HepG2 (cell line): ENCODE results near the gene ADH1C. TPM values are rescaled to one million over a fixed set of nuclear protein-coding genes. Genes with fewer than 3 reads are reported as not detected.

Experiments
- ATAC-seq: fragments of 200-7000 bp; cut with Tn5 transposase; 3 replicates; pipeline ENCODE4 v1.9.1; 2020; ENCODE audit warnings: mild to moderate bottlenecking, moderate library complexity
- BruUV-seq: library from RNA; stranded (reverse); fragments of 400-500 nt; replicated peaks from 2 replicates; lab custom pipeline; 2021; lab: Mats Ljungman, UMichigan
- CTCF ChIA-PET: fragments of 300-600 bp; formaldehyde crosslinking; extraction: SDS; loops from one replicate; lab custom pipeline; 2021; ENCODE audit warnings: low total read pairs, inconsistent platforms, low intra/inter-chr PET ratio; lab: Yijun Ruan, JAX
- POLR2A ChIA-PET: fragments of 350-600 bp; sonication (Branson Sonifier 250); formaldehyde crosslinking; loops from one replicate; lab custom pipeline; 2020; ENCODE audit warnings: antibody characterized with exemption, inconsistent platforms; lab: Yijun Ruan, JAX
- DNase-seq: peaks from one replicate; pipeline ENCODE4 v3.0.0-alpha.2; 2015; ENCODE audit warnings: low spot score
- FAIRE-seq: peaks from 3 replicates; lab custom pipeline; 2011; peaks lifted over from hg19 to GRCh38; lab: Jason Lieb, UNC
- H2AFZ ChIP-seq: one replicate; pipeline ENCODE4 v1.6.1; 2011; ENCODE audit warnings: low read length, inconsistent platforms
- H3K27ac ChIP-seq: fragments of 300-600 bp; 3 replicates; pipeline ENCODE4 v1.8.0; 2011; ENCODE audit warnings: mixed run types, mild to moderate bottlenecking, mixed read lengths, low read length, inconsistent platforms; ENCODE audit not compliant: insufficient read depth; ENCODE audit errors: extremely low read length
- H3K27me3 ChIP-seq, 2 experiments: fragments of 200-600 bp in 1 of 2; 2 replicates in 1 of 2; 3 replicates in 1 of 2; pipeline versions ENCODE4 v1.6.0 to v1.8.0; 2011; ENCODE audit warnings: low read length in 2 of 2, mild to moderate bottlenecking in 2 of 2, moderate library complexity in 2 of 2, inconsistent platforms in 1 of 2; ENCODE audit not compliant: insufficient read depth in 2 of 2, control insufficient read depth in 1 of 2
- H3K36me3 ChIP-seq, 2 experiments: fragments of 200-600 bp in 1 of 2; replicated peaks in 1 of 2; 2 replicates in 1 of 2; 3 replicates in 1 of 2; pipeline versions ENCODE4 v1.5.1 to v1.8.0; 2011; ENCODE audit warnings: low read length in 2 of 2, inconsistent platforms in 1 of 2; ENCODE audit not compliant: insufficient read depth in 2 of 2, control insufficient read depth in 1 of 2
- H3K4me1 ChIP-seq: 2 replicates; pipeline ENCODE4 v1.5.1; 2012; ENCODE audit warnings: low read length, inconsistent platforms; ENCODE audit not compliant: insufficient read depth
- H3K4me2 ChIP-seq: 2 replicates; pipeline ENCODE4 v1.6.0; 2011; ENCODE audit warnings: low read depth, low read length, inconsistent platforms
- H3K4me3 ChIP-seq, 3 experiments: fragments of 200-600 bp in 1 of 3; sonication (generic), shearing (Covaris generic) in 1 of 3; replicated peaks in 1 of 3; 2 replicates each; pipeline ENCODE4 v1.5.1; 2011 to 2016; ENCODE audit warnings: low read length in 3 of 3, inconsistent platforms in 2 of 3, low read depth in 2 of 3, mild to moderate bottlenecking in 2 of 3, control low read depth in 1 of 3, mixed read lengths in 1 of 3; ENCODE audit not compliant: insufficient read depth in 1 of 3
- H3K79me2 ChIP-seq: one replicate; pipeline ENCODE4 v1.6.1; 2011; ENCODE audit warnings: low read length, inconsistent platforms; ENCODE audit not compliant: insufficient read depth
- H3K9ac ChIP-seq: 2 replicates; pipeline ENCODE4 v1.6.0; 2011; ENCODE audit warnings: mild to moderate bottlenecking, low read depth, low read length, inconsistent platforms; ENCODE audit not compliant: insufficient read depth
- H3K9me3 ChIP-seq: 2 replicates; pipeline ENCODE4 v1.5.1; 2012; ENCODE audit warnings: mild to moderate bottlenecking, low read length
- H4K20me1 ChIP-seq: 2 replicates; pipeline ENCODE4 v1.6.0; 2011; ENCODE audit warnings: inconsistent platforms, mild to moderate bottlenecking, low read length, moderate library complexity; ENCODE audit not compliant: insufficient read depth
- CBFB ChIP-seq: sonication (generic); formaldehyde crosslinking; IDR thresholded peaks from 2 replicates; pipeline ENCODE4 v1.4.0; 2020; ENCODE audit warnings: missing genetic modification reagents
- CHD4 ChIP-seq: fragments of 200-600 bp; sonication (generic); IDR thresholded peaks from 2 replicates; pipeline ENCODE4 v1.7.0; 2017; ENCODE audit warnings: mild to moderate bottlenecking, low read length, borderline replicate concordance
- NPAS2 ChIP-seq: sonication (generic); formaldehyde crosslinking; IDR thresholded peaks from 2 replicates; pipeline ENCODE4 v1.8.0; 2022; ENCODE audit warnings: mild to moderate bottlenecking, missing genetic modification reagents, borderline replicate concordance
- SOX5 ChIP-seq: IDR thresholded peaks from 2 replicates; pipeline ENCODE4 v1.6.1; 2016; ENCODE audit warnings: borderline replicate concordance
- TCF7L2 ChIP-seq: IDR thresholded peaks from 2 replicates; pipeline ENCODE4 v1.6.1; 2011; ENCODE audit warnings: mild to moderate bottlenecking, low read depth, low read length, moderate library complexity
- ZNF33B ChIP-seq: sonication (generic); formaldehyde crosslinking; IDR thresholded peaks from 2 replicates; pipeline ENCODE4 v1.5.1; 2020; ENCODE audit warnings: mild to moderate bottlenecking, missing genetic modification reagents
- ZNF572 ChIP-seq: sonication (generic); formaldehyde crosslinking; IDR thresholded peaks from 2 replicates; pipeline ENCODE4 v1.5.1; 2020; ENCODE audit warnings: mild to moderate bottlenecking, missing genetic modification reagents
- ZNF7 ChIP-seq: IDR thresholded peaks from 2 replicates; pipeline ENCODE4 v1.6.1; 2016; ENCODE audit warnings: missing biosample characterization, missing genetic modification reagents
- ZNF788 ChIP-seq: sonication (generic); formaldehyde crosslinking; IDR thresholded peaks from 2 replicates; pipeline ENCODE4 v1.5.0; 2020; ENCODE audit warnings: mild to moderate bottlenecking, missing genetic modification reagents, borderline replicate concordance
- in situ Hi-C: cut with HindIII; loops from 2 replicates; pipeline ENCODE4 v1.10.0; 2017; ENCODE audit warnings: low pct_unique_long_range_greater_than_20kb; ENCODE audit not compliant: extremely low pct_ligation_motif_present
- intact Hi-C: fragments of 100-400 bp; cut with micrococcal nuclease; formaldehyde crosslinking; loops from one replicate; pipeline ENCODE4 v1.10.0; 2022; ENCODE audit not compliant: unreplicated experiment
- polyA plus RNA-seq, 8 experiments: library from polyadenylated mRNA; depleted of rRNA in 3 of 8; stranded (reverse) in 7 of 8; unstranded in 1 of 8; fragments of >200 nt; fragmentation: Illumina TruSeq in 4 of 8; extraction: Trizol in 4 of 8; gene quantifications; 2 replicates each; pipeline versions ENCODE4 v1.2.1 to v1.2.3, GENCODE V29; 2011 to 2016; ENCODE audit warnings: low read depth in 4 of 8, missing spikeins in 1 of 8, mixed read lengths in 1 of 8; ENCODE audit not compliant: insufficient read depth in 1 of 8
- total RNA-seq, 5 experiments: library from RNA; depleted of rRNA; stranded (reverse); fragments of >200 nt; fragmentation: Illumina TruSeq; extraction: Trizol; gene quantifications; 2 replicates each; pipeline ENCODE4 v1.2.3, GENCODE V29; 2016; ENCODE audit warnings: low read depth in 1 of 5
- TF ChIP-seq, protein P1 (sequence below): fragments of 450-650 bp; IDR thresholded peaks from 2 replicates; pipeline ENCODE4 v1.6.1; 2016
- TF ChIP-seq, protein P2 (sequence below): IDR thresholded peaks from 2 replicates; pipeline ENCODE4 v1.6.1; 2018; ENCODE audit warnings: missing genetic modification reagents, mild to moderate bottlenecking, missing compliant biosample characterization
- TF ChIP-seq, protein P3 (sequence below): sonication (generic); formaldehyde crosslinking; IDR thresholded peaks from 2 replicates; pipeline ENCODE4 v1.4.0; 2020; ENCODE audit warnings: missing genetic modification reagents
- TF ChIP-seq, protein P4 (sequence below): sonication (generic); formaldehyde crosslinking; IDR thresholded peaks from 2 replicates; pipeline ENCODE4 v1.4.0; 2020; ENCODE audit warnings: missing genetic modification reagents, low read depth, mild to moderate bottlenecking, borderline replicate concordance

ADH1C gene
- total and polyA plus RNA-seq, 2 of the 13 experiments (the other 11 are each of a cell fraction or from before 2014, with no cell fraction given) = not detected

DNA sequence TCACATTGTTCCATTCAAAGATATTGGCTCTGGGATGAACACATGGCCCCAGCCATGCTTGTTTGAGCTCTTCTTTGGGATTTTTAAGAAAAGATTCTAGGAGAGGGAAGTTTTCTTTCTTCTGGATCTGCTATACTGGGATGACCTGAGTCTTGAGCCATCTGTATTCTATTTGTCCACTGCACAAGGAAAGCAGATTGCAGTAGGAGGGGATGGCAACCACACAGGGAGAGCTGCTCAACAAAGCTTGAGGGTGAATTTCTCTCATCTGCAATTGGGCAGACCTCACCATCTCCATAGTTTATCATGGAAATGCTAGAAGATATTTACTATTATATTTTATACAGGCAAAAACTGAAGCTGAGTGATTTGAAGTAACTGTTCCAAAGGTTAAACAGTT lies 48.3 kb upstream of the ADH1C start:
- ATAC-seq (no peak), FAIRE-seq (no peak), DNase-seq (no peak)
- H3K36me3 ChIP-seq = no peaks in the 10 kb centered on the region
- no peak overlapping the region for H3K27ac ChIP-seq
- peaks cover 45% of the 10 kb centered on the region for H3K4me1 ChIP-seq
- no peak overlapping the region for H3K4me3 ChIP-seq
- no peaks in the 10 kb centered on the region for H4K20me1 ChIP-seq
- no TSS peak for BruUV-seq
- intact Hi-C loops (loop anchor here (5.0 to 10.0 kb wide), 2 partner anchors 184 to 466 kb away; partner anchors contain the start of gene ADH6), in situ Hi-C loops (no loop called here)
- ChIA-PET CTCF (no interaction called here), POLR2A (interaction anchor here (1.1 to 1.3 kb wide), 2 partner anchors 257 to 313 kb away, joined by 3 read pairs; partner anchors contain the start of genes ADH4 and ADH5)
- TF ChIP-seq, protein P1, sequence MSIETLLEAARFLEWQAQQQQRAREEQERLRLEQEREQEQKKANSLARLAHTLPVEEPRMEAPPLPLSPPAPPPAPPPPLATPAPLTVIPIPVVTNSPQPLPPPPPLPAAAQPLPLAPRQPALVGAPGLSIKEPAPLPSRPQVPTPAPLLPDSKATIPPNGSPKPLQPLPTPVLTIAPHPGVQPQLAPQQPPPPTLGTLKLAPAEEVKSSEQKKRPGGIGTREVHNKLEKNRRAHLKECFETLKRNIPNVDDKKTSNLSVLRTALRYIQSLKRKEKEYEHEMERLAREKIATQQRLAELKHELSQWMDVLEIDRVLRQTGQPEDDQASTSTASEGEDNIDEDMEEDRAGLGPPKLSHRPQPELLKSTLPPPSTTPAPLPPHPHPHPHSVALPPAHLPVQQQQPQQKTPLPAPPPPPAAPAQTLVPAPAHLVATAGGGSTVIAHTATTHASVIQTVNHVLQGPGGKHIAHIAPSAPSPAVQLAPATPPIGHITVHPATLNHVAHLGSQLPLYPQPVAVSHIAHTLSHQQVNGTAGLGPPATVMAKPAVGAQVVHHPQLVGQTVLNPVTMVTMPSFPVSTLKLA = no peak
- no peak for TF ChIP-seq SOX5 (CRISPR knock-in tag)
- TF ChIP-seq ZNF7 = no peak
- no peak for TF ChIP-seq NPAS2 (CRISPR knock-in tag)
- TF ChIP-seq, protein P2, sequence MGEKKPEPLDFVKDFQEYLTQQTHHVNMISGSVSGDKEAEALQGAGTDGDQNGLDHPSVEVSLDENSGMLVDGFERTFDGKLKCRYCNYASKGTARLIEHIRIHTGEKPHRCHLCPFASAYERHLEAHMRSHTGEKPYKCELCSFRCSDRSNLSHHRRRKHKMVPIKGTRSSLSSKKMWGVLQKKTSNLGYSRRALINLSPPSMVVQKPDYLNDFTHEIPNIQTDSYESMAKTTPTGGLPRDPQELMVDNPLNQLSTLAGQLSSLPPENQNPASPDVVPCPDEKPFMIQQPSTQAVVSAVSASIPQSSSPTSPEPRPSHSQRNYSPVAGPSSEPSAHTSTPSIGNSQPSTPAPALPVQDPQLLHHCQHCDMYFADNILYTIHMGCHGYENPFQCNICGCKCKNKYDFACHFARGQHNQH (CRISPR knock-in tag) = no peak
- TF ChIP-seq ZNF33B (CRISPR knock-in tag) = no peak
- no peak for TF ChIP-seq ZNF572
- no peak for TF ChIP-seq CHD4
- TF ChIP-seq, protein P3, sequence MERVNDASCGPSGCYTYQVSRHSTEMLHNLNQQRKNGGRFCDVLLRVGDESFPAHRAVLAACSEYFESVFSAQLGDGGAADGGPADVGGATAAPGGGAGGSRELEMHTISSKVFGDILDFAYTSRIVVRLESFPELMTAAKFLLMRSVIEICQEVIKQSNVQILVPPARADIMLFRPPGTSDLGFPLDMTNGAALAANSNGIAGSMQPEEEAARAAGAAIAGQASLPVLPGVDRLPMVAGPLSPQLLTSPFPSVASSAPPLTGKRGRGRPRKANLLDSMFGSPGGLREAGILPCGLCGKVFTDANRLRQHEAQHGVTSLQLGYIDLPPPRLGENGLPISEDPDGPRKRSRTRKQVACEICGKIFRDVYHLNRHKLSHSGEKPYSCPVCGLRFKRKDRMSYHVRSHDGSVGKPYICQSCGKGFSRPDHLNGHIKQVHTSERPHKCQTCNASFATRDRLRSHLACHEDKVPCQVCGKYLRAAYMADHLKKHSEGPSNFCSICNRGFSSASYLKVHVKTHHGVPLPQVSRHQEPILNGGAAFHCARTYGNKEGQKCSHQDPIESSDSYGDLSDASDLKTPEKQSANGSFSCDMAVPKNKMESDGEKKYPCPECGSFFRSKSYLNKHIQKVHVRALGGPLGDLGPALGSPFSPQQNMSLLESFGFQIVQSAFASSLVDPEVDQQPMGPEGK = no peak
- TF ChIP-seq CBFB = no peak
- TF ChIP-seq ZNF788 (CRISPR knock-in tag) = no peak
- TF ChIP-seq, protein P4, sequence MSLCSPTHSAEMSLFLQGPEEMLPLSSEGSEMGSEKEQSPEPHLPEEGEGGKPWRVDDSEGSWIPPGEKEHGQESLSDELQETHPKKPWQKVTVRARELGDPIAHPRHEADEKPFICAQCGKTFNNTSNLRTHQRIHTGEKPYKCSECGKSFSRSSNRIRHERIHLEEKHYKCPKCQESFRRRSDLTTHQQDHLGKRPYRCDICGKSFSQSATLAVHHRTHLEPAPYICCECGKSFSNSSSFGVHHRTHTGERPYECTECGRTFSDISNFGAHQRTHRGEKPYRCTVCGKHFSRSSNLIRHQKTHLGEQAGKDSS (CRISPR knock-in tag) = no peak
- TF ChIP-seq TCF7L2 = no peak
- H3K27me3 ChIP-seq = no peaks in the 10 kb centered on the region
- no peaks in the 10 kb centered on the region for H3K79me2 ChIP-seq
- H3K9me3 ChIP-seq = peaks cover 5% of the 10 kb centered on the region; the same call in 1 of the 2 replicates
- no peak overlapping the region for H3K4me2 ChIP-seq
- no peak overlapping the region for H3K9ac ChIP-seq
- H2AFZ ChIP-seq = no peak overlapping the region
